ENCODE measurements around the gene LUZP1.

GRCh38 chr1:23039308-23039826 lies 129.3 kb downstream of the LUZP1 start:
- TF ChIP-seq CTCF (IDR thresholded peaks at IDR 0.05 in 2 of 3, conservative IDR thresholded peaks at IDR 0.05 in 1 of 3; ENCODE audit: borderline replicate concordance in 1 of 3, insufficient read depth in 1 of 3, low read depth in 2 of 3, low read length in 2 of 3) (no peak), EZH2phosphoT487 (IDR thresholded peaks at IDR 0.05; ENCODE audit: borderline replicate concordance) (no peak), EGR1 (IDR thresholded peaks at IDR 0.05; ENCODE audit: low read depth) (no peak), POLR2AphosphoS5 (IDR thresholded peaks at IDR 0.05; ENCODE audit: low read depth, low read length) (no peak)
